AG08395 (cell line): ENCODE measurements around the gene GREM2.

Source experiments
- DNase-seq: peaks from one replicate; pipeline ENCODE4 v3.0.0; 2012; ENCODE audit warnings: mixed read lengths, low spot score

Gene GREM2

DNA sequence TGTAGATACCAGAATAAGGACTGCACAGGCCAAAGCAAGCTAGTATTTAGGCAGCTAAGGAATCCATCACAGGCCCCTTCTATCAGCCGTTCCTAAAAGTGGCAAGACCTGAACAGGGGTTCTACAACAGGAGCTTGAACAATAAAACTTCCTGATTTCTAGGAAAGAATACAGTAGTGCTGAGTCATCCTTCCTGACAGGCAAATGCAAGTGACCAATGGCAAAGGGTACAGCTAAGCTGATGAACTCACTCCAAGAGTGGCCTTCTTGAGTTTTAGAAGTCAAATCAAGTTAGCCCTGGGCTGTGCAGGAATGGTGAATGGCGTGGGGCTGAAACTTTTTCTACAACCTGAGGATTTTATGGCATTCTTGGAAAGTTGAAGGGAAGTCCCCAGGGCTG is 112.9 kb downstream of the GREM2 start:
- DNase-seq, result peak; percentile 72

- no peak for DNase-seq
Observed at GRCh38 chr1:240498335-240498734, 113.6 kb downstream of the GREM2 start.

GRCh38 chr1:240497908-240498307 is 114.0 kb downstream of the GREM2 start:
- no peak for DNase-seq

DNA sequence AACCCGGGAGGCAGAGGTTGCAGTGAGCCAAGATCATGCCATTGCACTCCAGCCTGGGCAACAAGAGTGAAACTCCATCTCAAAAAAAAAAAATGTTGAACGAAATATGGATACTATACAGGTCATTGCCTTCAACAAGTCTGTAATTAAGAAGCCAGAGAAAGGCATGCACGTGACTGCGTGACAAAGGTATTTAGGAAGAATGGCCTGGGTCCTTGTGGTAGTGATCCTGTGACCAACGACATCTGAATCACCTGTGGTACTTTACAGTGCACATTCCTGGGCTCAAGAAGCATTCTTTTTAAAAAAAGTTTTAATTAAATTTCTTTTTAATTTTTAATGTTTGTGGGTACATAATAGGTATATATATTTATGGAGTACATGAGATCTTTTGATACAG is 115.0 kb downstream of the GREM2 start:
- DNase-seq, result no peak

DNA sequence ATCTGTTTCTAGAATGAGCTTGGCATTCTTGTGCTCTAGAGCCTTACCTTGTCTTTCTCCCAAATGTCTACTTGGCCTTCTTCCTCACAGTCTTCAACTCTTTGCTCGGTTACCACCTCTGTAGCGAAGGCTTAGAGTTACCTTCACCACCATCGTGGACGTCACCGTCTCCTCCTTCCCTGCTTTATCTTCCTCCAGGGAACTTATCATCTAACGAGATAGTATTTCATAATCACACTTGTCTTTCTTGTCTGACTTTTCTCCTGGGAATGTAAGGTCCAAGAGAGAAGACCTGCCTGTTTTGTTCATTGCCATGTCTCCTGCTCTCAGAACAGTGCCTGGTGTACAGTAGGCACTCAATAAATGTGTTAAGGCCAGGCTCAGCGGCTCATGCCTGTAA is 115.6 kb downstream of the GREM2 start:
- DNase-seq, result no peak

- no peak for DNase-seq
Observed at GRCh38 chr1:240495601-240496000, 116.4 kb downstream of the GREM2 start.

- DNase-seq, result no peak
Observed at GRCh38 chr1:240492832-240493440, 119.0 kb downstream of the GREM2 start.

DNA sequence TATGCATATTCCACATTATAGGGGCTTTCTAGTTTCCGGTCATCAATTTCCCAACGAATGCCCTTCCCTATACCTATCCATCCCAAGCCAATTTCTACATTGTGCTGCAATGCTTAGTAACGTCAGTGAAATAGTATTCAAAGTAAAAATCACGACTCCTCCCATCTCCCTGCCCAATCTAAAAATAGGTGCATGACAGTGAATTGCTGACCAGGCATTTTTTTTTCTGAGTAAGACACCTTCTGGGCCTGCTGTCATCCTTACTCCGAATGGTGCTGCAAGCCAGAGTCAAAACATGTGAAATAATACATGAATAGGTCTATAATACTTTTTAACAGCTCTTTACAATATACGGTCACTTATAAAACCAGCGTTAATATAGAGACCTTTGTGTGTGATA is 120.2 kb downstream of the GREM2 start:
- DNase-seq, result no peak

DNA sequence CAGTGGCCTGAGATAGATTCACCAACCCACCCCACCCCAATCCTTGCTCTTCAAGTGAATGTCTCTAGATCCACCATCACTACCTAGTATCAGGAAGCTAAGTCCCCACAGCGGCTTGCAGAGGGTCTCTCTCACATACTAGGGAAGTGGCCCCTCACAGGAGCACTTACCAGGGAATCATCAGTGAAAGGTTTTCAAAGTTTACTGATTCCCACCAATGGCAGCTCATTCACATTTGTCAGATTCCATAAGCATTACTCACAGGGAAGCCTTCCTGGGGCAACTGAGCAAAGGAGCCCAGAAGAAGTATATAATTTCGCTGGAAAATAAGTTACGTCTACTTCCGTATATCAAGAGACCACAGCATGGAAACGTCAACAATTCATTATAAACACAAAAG is 120.8 kb downstream of the GREM2 start:
- DNase-seq, result peak; percentile 30

DNA sequence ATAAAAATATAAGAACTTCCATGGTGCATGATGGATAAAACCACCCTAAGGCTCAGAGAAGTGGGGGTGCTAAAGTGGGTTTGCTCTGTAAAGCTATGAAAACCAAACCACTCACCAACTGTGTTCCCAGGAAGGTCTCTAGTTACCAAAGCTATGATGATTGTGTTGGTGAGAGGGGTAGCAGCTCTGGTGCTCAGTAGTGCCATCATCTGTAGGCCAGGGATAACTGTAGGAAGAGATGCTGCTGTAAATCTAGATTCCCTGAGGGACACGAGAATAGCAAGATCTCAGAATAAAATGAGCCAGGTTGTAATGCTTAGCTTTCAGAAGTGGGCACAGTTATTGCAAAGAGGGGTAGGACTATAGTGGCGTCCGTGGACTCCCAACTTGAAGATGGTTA is 124.5 kb downstream of the GREM2 start:
- DNase-seq, result no peak

DNA sequence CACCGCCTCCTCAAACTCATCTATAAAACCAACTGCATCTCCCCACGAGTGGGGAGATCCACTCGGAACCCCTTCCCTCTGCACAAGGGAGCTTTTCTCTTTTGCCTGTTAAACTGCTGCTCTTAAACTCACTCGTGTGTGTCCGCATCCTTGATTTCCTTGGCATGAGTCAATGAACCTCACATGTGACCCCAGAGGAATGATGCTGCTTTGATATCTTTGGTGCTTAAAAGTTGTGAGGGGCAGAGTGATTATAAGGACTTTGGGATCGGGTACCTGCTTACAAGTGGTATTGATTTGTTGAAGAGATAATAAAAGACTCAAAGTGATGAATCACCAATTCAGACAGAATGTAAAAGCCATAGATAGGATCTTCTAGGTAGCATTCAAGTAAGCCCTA is 125.3 kb downstream of the GREM2 start:
- DNase-seq, result no peak

DNA sequence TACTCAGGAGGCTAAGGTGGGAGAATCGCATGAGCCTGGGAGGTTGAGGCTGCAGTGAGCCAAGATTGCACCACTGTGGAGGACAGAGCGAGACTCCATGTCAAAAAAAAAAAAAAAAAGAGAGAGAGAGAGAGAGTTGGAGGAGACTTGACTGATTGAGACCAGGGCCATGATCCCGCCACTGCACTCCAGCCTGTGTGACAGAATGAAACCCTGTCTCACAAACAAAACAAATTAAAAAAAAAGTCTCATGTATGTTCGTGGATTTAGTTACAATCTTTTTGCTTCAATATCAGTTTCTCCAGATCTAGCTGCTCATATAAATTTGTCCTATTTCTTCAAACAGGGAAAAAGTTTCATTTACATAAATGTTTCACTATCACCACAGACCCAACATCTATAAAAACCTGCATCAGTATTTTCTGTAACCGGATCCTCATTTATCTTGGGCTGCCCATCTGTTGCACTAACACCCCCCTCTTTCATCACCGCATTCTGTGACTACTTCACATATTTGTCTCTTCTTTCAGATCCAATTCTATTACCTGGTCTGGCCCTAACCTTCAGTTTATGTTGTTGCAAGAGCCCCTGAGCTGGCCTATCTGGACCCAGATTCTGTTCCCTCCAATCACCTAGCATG is 127.0 kb downstream of the GREM2 start:
- DNase-seq, result no peak

DNA sequence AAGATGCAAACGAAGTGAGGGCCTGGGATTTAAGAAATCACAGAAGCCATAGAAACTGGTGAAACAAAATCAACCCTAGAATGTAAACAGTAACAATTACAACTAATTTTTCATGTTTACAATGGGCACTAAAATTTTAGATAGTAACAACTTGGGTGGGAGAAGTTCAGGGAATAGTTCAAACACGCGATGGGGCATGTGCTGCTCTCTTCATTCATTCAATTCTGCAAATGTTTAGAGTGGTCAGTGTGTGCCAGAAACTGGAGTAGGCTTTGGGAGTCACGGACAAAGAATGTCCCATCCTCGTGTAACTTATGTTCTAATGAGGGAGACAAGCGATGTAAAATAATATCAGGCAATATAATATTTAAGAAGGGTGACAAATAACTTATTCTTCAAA is 133.4 kb downstream of the GREM2 start:
- no peak for DNase-seq

- no peak for DNase-seq
Observed at GRCh38 chr1:240475832-240476231, 136.1 kb downstream of the GREM2 start.

- peak; percentile 35 for DNase-seq
Observed at GRCh38 chr1:240474133-240474614, 137.8 kb downstream of the GREM2 start.

DNA sequence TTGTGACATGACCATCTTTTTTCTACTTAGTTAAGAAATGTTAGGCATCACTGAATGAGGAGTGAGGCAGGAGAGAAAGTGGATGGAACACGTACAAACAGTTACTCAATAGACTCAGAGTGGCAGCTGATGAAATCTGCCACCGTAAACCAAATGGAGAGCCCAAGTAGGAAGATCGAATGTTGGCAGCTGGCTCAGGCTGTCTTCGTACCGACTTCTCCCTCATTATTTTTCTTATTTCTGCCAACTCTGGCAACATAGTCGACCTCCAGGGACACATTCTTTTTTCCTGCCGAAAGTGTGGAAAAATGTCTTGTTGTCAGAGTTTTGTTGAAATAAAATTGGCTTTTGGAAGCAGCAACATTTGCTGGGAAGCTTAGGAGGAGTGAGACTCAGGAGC is 143.3 kb downstream of the GREM2 start:
- peak; percentile 28 for DNase-seq

- DNase-seq, result no peak
Observed at GRCh38 chr1:240467895-240468294, 144.1 kb downstream of the GREM2 start.

DNA sequence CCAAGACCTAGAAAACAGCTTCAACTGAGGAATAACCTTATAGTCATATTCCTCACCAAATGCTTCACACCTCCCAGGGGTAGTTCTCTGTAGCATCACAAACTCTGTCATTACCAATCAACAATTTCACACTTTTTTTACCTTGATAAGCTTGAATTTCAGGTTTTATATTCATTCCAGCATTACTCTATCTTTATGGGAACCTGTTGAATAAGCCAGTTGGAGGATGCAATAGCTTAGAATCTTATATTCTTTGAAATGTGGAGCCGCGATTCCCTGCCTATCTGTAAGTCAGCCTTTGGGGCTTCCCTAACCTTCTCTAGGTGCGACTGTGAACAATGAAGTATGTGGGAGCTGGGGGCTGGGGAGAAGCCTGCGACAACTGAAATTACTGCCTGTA is 145.4 kb downstream of the GREM2 start:
- no peak for DNase-seq

DNA sequence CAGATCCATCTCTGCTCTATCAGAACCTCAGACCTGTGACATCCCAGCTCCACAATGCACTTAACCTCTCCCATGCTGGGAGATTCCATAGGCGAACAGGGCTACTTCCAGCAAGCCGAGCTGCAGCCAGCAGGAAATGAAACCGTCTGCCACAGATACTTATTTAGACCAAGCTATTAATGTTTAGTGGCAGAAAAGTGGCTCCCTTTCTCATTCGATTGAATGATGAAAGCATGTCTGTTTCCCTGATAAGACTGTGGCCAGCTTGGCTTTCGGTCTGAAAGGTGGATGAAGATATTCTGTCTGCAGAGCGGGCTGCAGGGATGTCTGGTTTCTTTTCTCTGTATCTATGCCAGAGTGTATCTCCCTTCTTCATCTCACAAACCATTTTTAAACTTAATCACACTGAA is 146.4 kb downstream of the GREM2 start:
- no peak for DNase-seq

DNA sequence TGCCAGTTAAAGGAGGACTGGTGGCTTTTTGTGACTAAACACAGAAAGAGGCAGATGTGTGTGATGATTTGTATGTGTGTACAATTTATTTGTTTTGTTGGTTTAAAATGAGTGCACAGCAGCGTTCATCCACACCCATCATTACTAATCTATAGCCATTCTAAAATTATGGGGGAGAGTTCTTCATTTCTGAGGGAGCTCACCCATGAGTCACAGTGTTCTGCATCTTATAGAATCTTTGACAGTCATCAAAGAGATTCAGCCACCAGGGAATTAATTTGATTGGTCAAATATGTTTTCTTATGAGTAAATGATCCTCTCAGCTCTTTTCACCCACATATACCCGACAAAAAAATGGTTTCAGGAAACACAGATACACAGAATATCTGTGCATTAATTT is 147.9 kb downstream of the GREM2 start:
- no peak for DNase-seq

GRCh38 chr1:240462766-240463395 is 149.1 kb downstream of the GREM2 start:
- no peak for DNase-seq

DNA sequence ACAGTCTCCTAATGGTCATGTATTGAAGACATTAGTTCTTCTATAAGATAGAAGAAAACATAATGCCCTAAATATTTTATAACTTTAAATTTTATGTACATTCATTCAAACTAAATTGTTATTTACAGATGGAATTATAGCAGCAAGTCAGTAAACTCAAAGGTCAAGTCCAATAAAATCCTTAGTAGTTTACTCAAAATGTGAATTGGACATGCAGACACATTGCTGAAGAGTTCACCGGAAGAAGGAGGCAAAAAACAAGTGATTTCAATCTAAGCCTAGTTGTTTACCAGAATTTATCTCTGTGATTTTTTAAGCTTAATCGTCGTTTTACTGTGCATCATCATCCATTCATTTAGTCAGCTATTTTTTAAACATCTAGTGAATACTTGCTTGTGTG is 149.7 kb downstream of the GREM2 start:
- no peak for DNase-seq

GRCh38 chr1:240457203-240457602 is 154.8 kb downstream of the GREM2 start:
- DNase-seq, result no peak
